ENCODE data around the gene TTLL11. TPM values are rescaled to one million over a fixed set of nuclear protein-coding genes. Genes with fewer than 3 reads are reported as not detected.

TTLL11 gene
- total RNA-seq, 2 donors from 2014 or later, result 11.7 to 11.9 TPM

GRCh38 chr9:121956808-121957207, 136.3 kb downstream of the TTLL11 start:
- intact Hi-C loops (cut with DNase I), result no loop called here
- no peak overlapping the region for H3K27ac ChIP-seq
- no peak overlapping the region for H3K4me3 ChIP-seq
- no peaks in the 10 kb centered on the region for H3K9me3 ChIP-seq
- H3K36me3 ChIP-seq, result no peaks in the 10 kb centered on the region
- no peaks in the 10 kb centered on the region for H3K4me1 ChIP-seq (replicated peaks)
- DNase-seq (ENCODE audit: low spot score), result no peak
- no peak for TF ChIP-seq POLR2A (IDR thresholded peaks at IDR 0.05)
- WGBS, result 92% methylated on average over 6 of the region's 6 CpGs
- no peaks in the 10 kb centered on the region for H3K27me3 ChIP-seq (replicated peaks; ENCODE audit: insufficient read depth)

GRCh38 chr9:121955649-121956048, 137.5 kb downstream of the TTLL11 start:
- H3K27ac ChIP-seq, result no peak overlapping the region
- H3K36me3 ChIP-seq, result no peaks in the 10 kb centered on the region
- no peaks in the 10 kb centered on the region for H3K9me3 ChIP-seq
- TF ChIP-seq CTCF (IDR thresholded peaks at IDR 0.05) (no peak), POLR2AphosphoS5 (IDR thresholded peaks at IDR 0.05) (no peak), POLR2A (IDR thresholded peaks at IDR 0.05) (no peak)
- WGBS, result 76% methylated on average over 1 of the region's 1 CpG
- no peak overlapping the region for H3K4me3 ChIP-seq
- no peaks in the 10 kb centered on the region for H3K4me1 ChIP-seq (replicated peaks)
- intact Hi-C loops (cut with DNase I), result no loop called here
- DNase-seq (ENCODE audit: low spot score), result no peak
- no peaks in the 10 kb centered on the region for H3K27me3 ChIP-seq (replicated peaks; ENCODE audit: insufficient read depth)

- H3K4me3 ChIP-seq, result no peak overlapping the region
- H3K9me3 ChIP-seq, result no peaks in the 10 kb centered on the region
- 62% methylated on average over 7 of the region's 7 CpGs for WGBS
- TF ChIP-seq POLR2A (IDR thresholded peaks at IDR 0.05) (no peak), CTCF (IDR thresholded peaks at IDR 0.05) (no peak), POLR2AphosphoS5 (IDR thresholded peaks at IDR 0.05) (no peak)
- DNase-seq (ENCODE audit: low spot score), result no peak
- H3K27ac ChIP-seq, result no peak overlapping the region
- no peaks in the 10 kb centered on the region for H3K36me3 ChIP-seq
- no peaks in the 10 kb centered on the region for H3K27me3 ChIP-seq (replicated peaks; ENCODE audit: insufficient read depth)
- intact Hi-C loops (cut with DNase I), result no loop called here
- H3K4me1 ChIP-seq (replicated peaks), result no peaks in the 10 kb centered on the region
These were observed 138.5 kb downstream of the TTLL11 start for GRCh38 chr9:121954477-121955140.

- DNase-seq (ENCODE audit: low spot score), result no peak
These were observed 140.5 kb downstream of the TTLL11 start for GRCh38 chr9:121952611-121953010.

GRCh38 chr9:121950866-121951265, 142.2 kb downstream of the TTLL11 start:
- Histone ChIP-seq H3K27ac (no peak overlapping the region), H3K36me3 (no peaks in the 10 kb centered on the region), H3K9me3 (no peaks in the 10 kb centered on the region), H3K27me3 (replicated peaks; ENCODE audit: insufficient read depth) (no peaks in the 10 kb centered on the region), H3K4me1 (replicated peaks) (no peaks in the 10 kb centered on the region), H3K4me3 (no peak overlapping the region)
- TF ChIP-seq POLR2AphosphoS5 (IDR thresholded peaks at IDR 0.05) (no peak), CTCF (IDR thresholded peaks at IDR 0.05) (no peak), POLR2A (IDR thresholded peaks at IDR 0.05) (no peak)
- intact Hi-C loops (cut with DNase I), result no loop called here
- no peak for DNase-seq (ENCODE audit: low spot score)
- WGBS, result 86% methylated on average over 8 of the region's 8 CpGs

More at GRCh38 chr9:121952611-121953010, 140.5 kb downstream of the TTLL11 start:
- intact Hi-C loops (cut with DNase I), result no loop called here
- 83% methylated on average over 3 of the region's 3 CpGs for WGBS
- Histone ChIP-seq H3K4me1 (replicated peaks) (no peaks in the 10 kb centered on the region), H3K36me3 (no peaks in the 10 kb centered on the region), H3K9me3 (no peaks in the 10 kb centered on the region), H3K27me3 (replicated peaks; ENCODE audit: insufficient read depth) (no peaks in the 10 kb centered on the region), H3K4me3 (no peak overlapping the region), H3K27ac (no peak overlapping the region)
- TF ChIP-seq POLR2AphosphoS5 (IDR thresholded peaks at IDR 0.05) (no peak), POLR2A (IDR thresholded peaks at IDR 0.05) (no peak)

- Histone ChIP-seq H3K27me3 (replicated peaks; ENCODE audit: insufficient read depth) (no peaks in the 10 kb centered on the region), H3K36me3 (no peaks in the 10 kb centered on the region), H3K4me3 (no peak overlapping the region), H3K27ac (no peak overlapping the region), H3K4me1 (replicated peaks) (no peaks in the 10 kb centered on the region), H3K9me3 (no peaks in the 10 kb centered on the region)
- 81% methylated on average over 9 of the region's 9 CpGs for WGBS
- TF ChIP-seq POLR2AphosphoS5 (IDR thresholded peaks at IDR 0.05) (no peak), POLR2A (IDR thresholded peaks at IDR 0.05) (no peak), CTCF (IDR thresholded peaks at IDR 0.05) (no peak)
- intact Hi-C loops (cut with DNase I), result no loop called here
- no peak for DNase-seq (ENCODE audit: low spot score)
These were observed 142.7 kb downstream of the TTLL11 start for GRCh38 chr9:121950441-121950840.

All from prostate gland (tissue), 2 donors.